Glutamatergic neuron (in vitro differentiated cells): Measurements from ENCODE around the gene GGA2. TPM values are rescaled to one million over a fixed set of nuclear protein-coding genes. Genes with fewer than 3 reads are reported as not detected.
"Not testable (repeated sequence)": the region's sequence is repeated elsewhere in the genome, so short reads cannot be mapped to it uniquely, and the experiment has no call there.

Experiments used
- DNase-seq: peaks from one replicate; pipeline ENCODE4 v3.0.0; 2022
- H3K27ac Mint-ChIP-seq: one replicate; pipeline ENCODE4 v1.8.0; 2020; ENCODE audit warnings: mild to moderate bottlenecking, mixed read lengths, inconsistent platforms; ENCODE audit not compliant: unreplicated experiment
- H3K27me3 Mint-ChIP-seq: one replicate; pipeline ENCODE4 v1.8.0; 2020; ENCODE audit warnings: mild to moderate bottlenecking, moderate library complexity, mixed read lengths, inconsistent platforms; ENCODE audit not compliant: unreplicated experiment
- H3K36me3 Mint-ChIP-seq: one replicate; pipeline ENCODE4 v1.8.0; 2020; ENCODE audit warnings: mild to moderate bottlenecking, mixed read lengths, inconsistent platforms; ENCODE audit not compliant: unreplicated experiment
- H3K4me1 Mint-ChIP-seq: one replicate; pipeline ENCODE4 v1.8.0; 2020; ENCODE audit warnings: mild to moderate bottlenecking, low read depth, mixed read lengths, inconsistent platforms; ENCODE audit not compliant: unreplicated experiment
- H3K4me3 Mint-ChIP-seq: one replicate; pipeline ENCODE4 v1.8.0; 2020; ENCODE audit warnings: mild to moderate bottlenecking, mixed read lengths, inconsistent platforms; ENCODE audit not compliant: unreplicated experiment
- H3K9me3 Mint-ChIP-seq: one replicate; pipeline ENCODE4 v1.8.0; 2020; ENCODE audit warnings: mild to moderate bottlenecking, moderate library complexity, mixed read lengths, inconsistent platforms; ENCODE audit not compliant: unreplicated experiment
- total RNA-seq: library from RNA; stranded (reverse); fragmentation: NEBNext Ultra II Directional; extraction: Animal tissue kit (Norgen Biotek cat#: 25700); gene quantifications from one replicate; pipeline ENCODE4 v1.2.1, GENCODE V29; 2021; ENCODE audit not compliant: unreplicated experiment
- TF ChIP-seq, protein P1 (sequence below): fragments of 200-600 bp; sonication (generic); IDR thresholded peaks from one replicate; pipeline ENCODE4 v1.5.0; 2021; ENCODE audit not compliant: partially characterized antibody, unreplicated experiment

GGA2 gene
- total RNA-seq, 1 donor from 2014 or later, result 51.6 TPM

DNA sequence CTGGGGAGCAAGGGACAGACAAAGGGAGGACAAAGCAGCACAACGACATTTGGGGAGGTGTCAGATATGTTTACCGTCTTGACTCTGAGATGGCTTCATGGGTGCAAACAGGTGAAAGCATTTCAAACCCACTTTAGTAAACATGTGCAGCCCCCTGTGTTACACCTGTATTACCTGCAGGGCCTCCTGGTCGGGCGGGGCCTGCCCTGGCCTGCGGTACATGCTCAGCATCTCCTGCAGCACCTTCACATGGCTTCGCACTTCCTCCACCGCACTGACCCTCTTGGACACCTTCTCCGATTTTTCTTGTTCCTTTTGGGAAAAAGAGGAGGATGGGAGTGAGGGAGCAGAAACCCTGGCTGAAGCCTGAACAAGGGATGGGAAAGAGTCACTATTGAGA lies 24.5 kb downstream of the GGA2 start:
- TF ChIP-seq, protein P1, sequence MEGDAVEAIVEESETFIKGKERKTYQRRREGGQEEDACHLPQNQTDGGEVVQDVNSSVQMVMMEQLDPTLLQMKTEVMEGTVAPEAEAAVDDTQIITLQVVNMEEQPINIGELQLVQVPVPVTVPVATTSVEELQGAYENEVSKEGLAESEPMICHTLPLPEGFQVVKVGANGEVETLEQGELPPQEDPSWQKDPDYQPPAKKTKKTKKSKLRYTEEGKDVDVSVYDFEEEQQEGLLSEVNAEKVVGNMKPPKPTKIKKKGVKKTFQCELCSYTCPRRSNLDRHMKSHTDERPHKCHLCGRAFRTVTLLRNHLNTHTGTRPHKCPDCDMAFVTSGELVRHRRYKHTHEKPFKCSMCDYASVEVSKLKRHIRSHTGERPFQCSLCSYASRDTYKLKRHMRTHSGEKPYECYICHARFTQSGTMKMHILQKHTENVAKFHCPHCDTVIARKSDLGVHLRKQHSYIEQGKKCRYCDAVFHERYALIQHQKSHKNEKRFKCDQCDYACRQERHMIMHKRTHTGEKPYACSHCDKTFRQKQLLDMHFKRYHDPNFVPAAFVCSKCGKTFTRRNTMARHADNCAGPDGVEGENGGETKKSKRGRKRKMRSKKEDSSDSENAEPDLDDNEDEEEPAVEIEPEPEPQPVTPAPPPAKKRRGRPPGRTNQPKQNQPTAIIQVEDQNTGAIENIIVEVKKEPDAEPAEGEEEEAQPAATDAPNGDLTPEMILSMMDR, result no peak
- Mint-ChIP-seq H3K27ac (no peak overlapping the region), H3K36me3 (no peaks in the 10 kb centered on the region), H3K9me3 (no peaks in the 10 kb centered on the region), H3K4me3 (no peak overlapping the region), H3K27me3 (peaks cover 1% of the 10 kb centered on the region), H3K4me1 (no peaks in the 10 kb centered on the region)
- no peak for DNase-seq

DNA sequence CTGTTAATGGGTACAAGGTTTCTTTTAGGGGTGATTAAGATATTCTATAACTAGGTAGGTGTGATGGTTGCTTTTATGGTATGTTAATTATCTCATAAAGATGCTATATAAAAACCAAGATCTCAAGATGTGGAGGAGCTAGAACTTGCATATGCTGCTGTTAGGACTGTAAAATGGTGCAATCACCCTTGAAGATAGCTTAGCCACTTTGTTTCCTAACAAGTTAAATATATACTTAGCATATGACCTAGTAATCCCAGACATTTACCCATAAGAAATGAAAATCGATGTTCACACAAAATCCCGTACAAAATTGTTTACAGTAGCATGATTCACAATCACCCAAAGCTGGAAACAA lies 25.1 kb downstream of the GGA2 start:
- no peaks in the 10 kb centered on the region for H3K9me3 Mint-ChIP-seq
- no peaks in the 10 kb centered on the region for H3K4me1 Mint-ChIP-seq
- TF ChIP-seq, protein P1, result no peak
- H3K27ac Mint-ChIP-seq, result no peak overlapping the region
- no peak for DNase-seq
- no peaks in the 10 kb centered on the region for H3K27me3 Mint-ChIP-seq
- no peaks in the 10 kb centered on the region for H3K36me3 Mint-ChIP-seq
- H3K4me3 Mint-ChIP-seq, result no peak overlapping the region

DNA sequence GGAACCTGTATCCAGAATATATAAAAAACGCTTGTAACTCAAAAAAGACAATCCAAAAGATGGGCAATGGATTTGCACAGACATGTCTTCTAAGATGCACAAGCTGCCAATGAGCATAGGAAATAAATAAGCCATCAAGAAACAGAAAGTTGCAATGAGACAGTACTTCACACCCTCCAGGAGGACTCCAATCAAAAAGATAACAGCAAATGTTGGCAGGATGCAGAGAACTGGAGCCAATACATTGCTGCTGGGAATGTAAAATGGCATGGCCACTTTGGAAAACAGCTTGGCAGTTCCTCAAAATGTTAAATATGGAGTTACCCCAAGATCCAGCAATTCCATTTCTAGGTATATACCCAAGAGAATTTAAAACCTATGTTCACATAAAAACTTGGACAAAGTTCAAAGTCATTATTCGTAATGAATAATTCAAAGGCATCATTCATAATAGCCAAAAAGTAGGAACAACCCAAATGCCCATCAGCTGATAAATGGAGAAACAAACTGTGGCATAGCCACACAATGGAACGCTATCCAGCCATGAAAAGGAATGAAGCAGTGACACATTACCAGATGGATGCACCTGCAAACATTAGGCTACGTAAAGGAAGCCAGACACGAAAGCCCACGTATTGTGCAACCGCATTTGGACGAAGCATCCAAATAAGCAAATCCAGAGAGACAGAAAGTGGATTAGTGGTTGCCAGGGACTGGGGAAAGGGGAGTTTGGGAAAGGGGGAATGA lies 25.6 kb downstream of the GGA2 start:
- H3K4me3 Mint-ChIP-seq, result no peak overlapping the region
- TF ChIP-seq, protein P1, result no peak
- H3K4me1 Mint-ChIP-seq, result no peaks in the 10 kb centered on the region
- H3K36me3 Mint-ChIP-seq, result no peaks in the 10 kb centered on the region
- no peak for DNase-seq
- H3K27ac Mint-ChIP-seq, result no peak overlapping the region
- H3K9me3 Mint-ChIP-seq, result no peaks in the 10 kb centered on the region
- H3K27me3 Mint-ChIP-seq, result no peaks in the 10 kb centered on the region

DNA sequence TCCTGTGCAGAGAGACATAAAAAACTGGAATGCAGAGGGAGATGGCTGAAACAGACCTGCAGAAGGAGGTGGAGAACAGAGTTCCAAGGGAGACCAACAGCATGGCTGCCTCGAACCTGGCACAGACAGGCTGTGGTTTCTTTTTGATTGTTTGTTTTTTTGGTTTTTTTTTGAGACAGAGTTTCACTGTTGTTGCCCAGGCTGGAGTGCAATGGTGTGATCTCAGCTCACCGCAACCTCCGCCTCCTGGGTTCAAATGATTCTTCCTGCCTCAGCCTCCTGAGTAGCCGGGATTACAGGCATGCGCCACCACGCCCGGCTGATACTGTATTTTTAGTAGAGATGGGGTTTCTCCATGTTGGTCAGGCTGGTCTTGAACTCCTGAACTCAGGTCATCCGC lies 26.8 kb downstream of the GGA2 start:
- H3K27ac Mint-ChIP-seq, H3K4me3 Mint-ChIP-seq, H3K4me1 Mint-ChIP-seq, H3K36me3 Mint-ChIP-seq, H3K9me3 Mint-ChIP-seq, DNase-seq, H3K27me3 Mint-ChIP-seq: not testable (repeated sequence)

DNA sequence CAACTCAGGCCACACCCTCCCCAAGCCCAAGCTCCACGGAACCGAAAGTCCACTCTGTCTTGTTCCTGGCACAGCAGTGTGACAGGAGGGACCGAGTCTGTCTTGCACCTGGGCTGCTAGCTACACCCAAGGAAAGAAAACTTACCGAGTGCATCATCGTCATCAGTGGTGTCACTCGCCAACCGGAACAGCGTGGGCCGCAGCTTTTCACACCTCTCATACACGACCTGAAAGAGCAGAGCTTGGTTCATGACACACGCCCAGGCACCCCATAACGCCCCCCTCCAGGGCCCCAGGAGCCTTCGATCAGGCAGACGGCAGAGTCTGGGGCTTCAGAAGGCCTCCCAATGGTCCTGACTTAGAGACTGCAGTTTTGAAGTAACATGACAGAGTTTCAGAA lies 27.5 kb downstream of the GGA2 start:
- Mint-ChIP-seq H3K27ac (no peak overlapping the region), H3K36me3 (no peaks in the 10 kb centered on the region), H3K9me3 (no peaks in the 10 kb centered on the region), H3K4me1 (no peaks in the 10 kb centered on the region), H3K27me3 (no peaks in the 10 kb centered on the region), H3K4me3 (no peak overlapping the region)
- DNase-seq, result no peak
- TF ChIP-seq, protein P1, result no peak
